Caco-2 (cell line): ENCODE results near the gene IRX1. TPM values are rescaled to one million over a fixed set of nuclear protein-coding genes. Genes with fewer than 3 reads are reported as not detected.

Experiments
- BruUV-seq: library from RNA; stranded (reverse); fragments of 400-500 nt; replicated peaks from 2 replicates; lab custom pipeline; 2021; lab: Mats Ljungman, UMichigan
- CTCF ChIA-PET: fragments of 300-600 bp; sonication (Branson Sonifier 250); formaldehyde crosslinking; loops from one replicate; lab custom pipeline; 2022; ENCODE audit warnings: antibody characterized with exemption; lab: Charles Lee
- POLR2A ChIA-PET: fragments of 300-600 bp; sonication (Branson Sonifier 250); formaldehyde crosslinking; loops from one replicate; lab custom pipeline; 2022; ENCODE audit warnings: antibody characterized with exemption; lab: Charles Lee
- DNase-seq, 2 experiments: peaks; one replicate each; pipeline versions ENCODE4 v3.0.0 to v3.0.0-alpha.2; 2020 to 2022
- H3K27me3 ChIP-seq: replicated peaks from 2 replicates; pipeline ENCODE4 v1.6.0; 2011; ENCODE audit warnings: low read length; ENCODE audit not compliant: control insufficient read depth, insufficient read depth
- H3K36me3 ChIP-seq: 2 replicates; pipeline ENCODE4 v1.5.1; 2011; ENCODE audit warnings: low read length; ENCODE audit not compliant: control insufficient read depth, insufficient read depth
- H3K4me1 ChIP-seq: fragments of 250-450 bp; sonication (Bioruptor Pico); 2 replicates; pipeline ENCODE4 v1.5.1; 2020; ENCODE audit warnings: mild to moderate bottlenecking
- H3K4me3 ChIP-seq: 2 replicates; pipeline ENCODE4 v1.5.1; 2011; ENCODE audit warnings: low read depth, mild to moderate bottlenecking, control low read depth, low read length
- H3K9me3 ChIP-seq: fragments of 250-450 bp; sonication (Bioruptor Pico); 2 replicates; pipeline ENCODE4 v1.5.1; 2020; ENCODE audit warnings: mild to moderate bottlenecking, moderate library complexity
- H3K27ac Mint-ChIP-seq: one replicate; pipeline ENCODE4 v1.8.0; 2022; ENCODE audit warnings: mixed read lengths; ENCODE audit not compliant: unreplicated experiment
- H3K27me3 Mint-ChIP-seq: one replicate; pipeline ENCODE4 v1.8.0; 2022; ENCODE audit warnings: mixed read lengths; ENCODE audit not compliant: insufficient read depth, unreplicated experiment
- H3K36me3 Mint-ChIP-seq: one replicate; pipeline ENCODE4 v1.8.0; 2022; ENCODE audit warnings: mild to moderate bottlenecking, mixed read lengths; ENCODE audit not compliant: insufficient read depth, unreplicated experiment
- H3K4me1 Mint-ChIP-seq: one replicate; pipeline ENCODE4 v1.8.0; 2022; ENCODE audit warnings: low read depth, mixed read lengths; ENCODE audit not compliant: unreplicated experiment
- H3K4me3 Mint-ChIP-seq: one replicate; pipeline ENCODE4 v1.8.0; 2022; ENCODE audit warnings: mild to moderate bottlenecking, moderate library complexity, mixed read lengths; ENCODE audit not compliant: unreplicated experiment
- H3K9me3 Mint-ChIP-seq: one replicate; pipeline ENCODE4 v1.8.0; 2022; ENCODE audit warnings: mixed read lengths; ENCODE audit not compliant: unreplicated experiment
- CTCF ChIP-seq, 2 experiments: fragments of 200-600 bp in 1 of 2; IDR thresholded peaks; 1 replicate in 1 of 2; 2 replicates in 1 of 2; pipeline versions ENCODE4 v1.5.1 to v1.8.0; 2011 to 2022; ENCODE audit warnings: antibody characterized with exemption in 1 of 2, control low read depth in 1 of 2, inconsistent platforms in 1 of 2, low read depth in 1 of 2, low read length in 1 of 2, mild to moderate bottlenecking in 1 of 2, moderate library complexity in 1 of 2; ENCODE audit not compliant: insufficient read depth in 1 of 2, severe bottlenecking in 1 of 2, unreplicated experiment in 1 of 2
- intact Hi-C: fragments of 100-400 bp; cut with micrococcal nuclease; formaldehyde crosslinking; loops from one replicate; pipeline ENCODE4 v1.10.0; 2022; ENCODE audit not compliant: unreplicated experiment
- total RNA-seq: library from RNA; stranded (reverse); gene quantifications from 2 replicates; pipeline ENCODE4 v1.2.3, GENCODE V29; 2022

The IRX1 gene
- total RNA-seq, 1 experiment from 2014 or later = not detected

DNA sequence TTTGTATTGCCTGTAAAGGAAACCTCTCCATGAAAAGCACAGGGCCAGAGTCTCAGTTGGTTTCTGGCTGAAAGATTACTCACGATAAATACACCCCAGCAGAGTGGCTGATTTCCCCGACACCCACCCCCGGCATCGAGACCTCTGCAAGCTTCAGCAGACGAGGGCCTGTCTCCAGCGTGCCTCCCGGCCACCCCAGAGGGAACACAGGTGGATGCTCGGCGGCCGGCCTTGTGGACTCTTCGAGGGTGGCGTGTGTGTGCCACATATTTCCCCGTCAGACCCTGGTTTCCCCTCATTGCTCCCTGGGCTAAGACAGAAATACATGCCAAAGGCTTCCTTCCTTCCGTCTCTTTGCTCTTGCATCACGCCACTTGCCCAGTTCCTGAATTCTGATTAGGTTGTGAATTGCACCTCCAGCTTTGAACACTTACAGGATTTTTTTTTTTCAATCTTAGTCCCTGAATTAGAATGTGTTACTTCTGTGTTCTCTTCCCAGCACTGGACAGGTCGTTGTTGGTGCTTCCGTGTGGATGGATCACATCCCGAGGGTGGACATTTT is 13.6 kb downstream of the IRX1 start:
- intact Hi-C loops = no loop called here
- Histone ChIP-seq H3K27me3 (no peaks in the 10 kb centered on the region), H3K4me1 (no peaks in the 10 kb centered on the region), H3K9me3 (peaks cover 5% of the 10 kb centered on the region; the same call in 1 of the 2 replicates), H3K4me3 (no peak overlapping the region), H3K36me3 (no peaks in the 10 kb centered on the region)
- no peak for TF ChIP-seq CTCF (IDR thresholded peaks at IDR 0.05; ENCODE audit: insufficient read depth in 1 of 2, low read depth in 1 of 2, low read length in 1 of 2, severe bottlenecking in 1 of 2, unreplicated experiment in 1 of 2)
- no peak for DNase-seq
- Mint-ChIP-seq H3K4me3 (no peak overlapping the region), H3K27ac (no peak overlapping the region), H3K27me3 (peaks cover 2% of the 10 kb centered on the region), H3K9me3 (peaks cover 9% of the 10 kb centered on the region), H3K36me3 (no peaks in the 10 kb centered on the region), H3K4me1 (no peaks in the 10 kb centered on the region)
- POLR2A ChIA-PET = no interaction called here
- BruUV-seq = no TSS peak
- CTCF ChIA-PET = no interaction called here

GRCh38 chr5:3612591-3613042 is 17.0 kb downstream of the IRX1 start:
- TF ChIP-seq CTCF (IDR thresholded peaks at IDR 0.05; ENCODE audit: insufficient read depth in 1 of 2, low read depth in 1 of 2, low read length in 1 of 2, severe bottlenecking in 1 of 2, unreplicated experiment in 1 of 2) = no peak
- Histone ChIP-seq H3K36me3 (no peaks in the 10 kb centered on the region), H3K4me1 (no peaks in the 10 kb centered on the region), H3K27me3 (no peaks in the 10 kb centered on the region), H3K9me3 (no peaks in the 10 kb centered on the region), H3K4me3 (no peak overlapping the region)
- BruUV-seq = no TSS peak
- peaks cover 2% of the 10 kb centered on the region for H3K27me3 Mint-ChIP-seq
- ChIA-PET POLR2A (no interaction called here), CTCF (no interaction called here)
- intact Hi-C loops = no loop called here
- H3K9me3 Mint-ChIP-seq = no peaks in the 10 kb centered on the region
- H3K36me3 Mint-ChIP-seq = no peaks in the 10 kb centered on the region
- no peak overlapping the region for H3K27ac Mint-ChIP-seq
- no peaks in the 10 kb centered on the region for H3K4me1 Mint-ChIP-seq
- DNase-seq = no peak
- no peak overlapping the region for H3K4me3 Mint-ChIP-seq

DNA sequence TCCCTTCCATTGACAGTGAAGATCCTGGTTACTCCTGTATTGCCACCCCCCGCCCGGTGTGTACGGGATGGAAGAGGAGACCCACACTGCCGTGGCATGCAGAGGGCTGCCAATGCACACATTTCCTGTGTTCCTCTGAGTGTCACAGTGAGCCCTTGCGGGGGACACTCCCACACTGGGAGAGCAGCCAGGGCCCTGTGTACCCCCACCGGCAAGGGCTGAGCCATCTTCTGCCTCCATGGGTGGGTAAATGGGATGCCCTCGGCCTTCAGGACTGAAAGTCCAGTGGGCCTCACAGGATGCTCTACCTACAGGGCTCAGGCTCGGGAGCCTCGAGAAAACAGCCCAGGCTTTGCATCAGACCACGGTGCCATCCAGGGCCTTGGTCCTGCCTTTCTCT is 18.1 kb downstream of the IRX1 start:
- no peak overlapping the region for H3K4me3 Mint-ChIP-seq
- no peak for DNase-seq
- no peaks in the 10 kb centered on the region for H3K9me3 ChIP-seq
- BruUV-seq = no TSS peak
- H3K9me3 Mint-ChIP-seq = no peaks in the 10 kb centered on the region
- H3K36me3 ChIP-seq = no peaks in the 10 kb centered on the region
- no peaks in the 10 kb centered on the region for H3K27me3 Mint-ChIP-seq
- POLR2A ChIA-PET = no interaction called here
- intact Hi-C loops = no loop called here
- no peaks in the 10 kb centered on the region for H3K4me1 Mint-ChIP-seq
- H3K4me1 ChIP-seq = no peaks in the 10 kb centered on the region
- CTCF ChIA-PET = no interaction called here
- no peak for TF ChIP-seq CTCF (IDR thresholded peaks at IDR 0.05; ENCODE audit: insufficient read depth in 1 of 2, low read depth in 1 of 2, low read length in 1 of 2, severe bottlenecking in 1 of 2, unreplicated experiment in 1 of 2)
- H3K27me3 ChIP-seq = no peaks in the 10 kb centered on the region
- H3K4me3 ChIP-seq = no peak overlapping the region
- no peaks in the 10 kb centered on the region for H3K36me3 Mint-ChIP-seq
- no peak overlapping the region for H3K27ac Mint-ChIP-seq
